Neural progenitor cell (in vitro differentiated cells): Measurements from ENCODE around the gene IKZF3.

Source experiments
- CTCF ChIP-seq: fragments of 200-600 bp; sonication (generic); IDR thresholded peaks from 2 replicates; pipeline ENCODE4 v1.5.1; 2017; ENCODE audit warnings: antibody characterized with exemption, mild to moderate bottlenecking
- EZH2phosphoT487 ChIP-seq: fragments of 200-600 bp; sonication (generic); IDR thresholded peaks from 2 replicates; pipeline ENCODE4 v1.6.1; 2017; ENCODE audit warnings: antibody characterized with exemption

- no peak for TF ChIP-seq CTCF
- no peak for TF ChIP-seq EZH2phosphoT487
Measured at GRCh38 chr17:39845052-39845846, 18.9 kb downstream of the IKZF3 start.
